WTC11 (cell line): ENCODE data around the gene RHOV. TPM values are rescaled to one million over a fixed set of nuclear protein-coding genes. Genes with fewer than 3 reads are reported as not detected.

Source experiments
- ATAC-seq: fragments of 200-7000 bp; cut with Tn5 transposase; 2 replicates; pipeline ENCODE4 v1.10.0; 2021; ENCODE audit warnings: mild to moderate bottlenecking, moderate library complexity
- CTCF ChIA-PET: fragments of 300-600 bp; sonication (Branson Sonifier 250); formaldehyde crosslinking; loops from one replicate; lab custom pipeline; 2021; ENCODE audit warnings: antibody characterized with exemption; lab: Charles Lee
- POLR2A ChIA-PET: fragments of 350-600 bp; sonication (Branson Sonifier 250); formaldehyde crosslinking; loops from one replicate; lab custom pipeline; 2021; ENCODE audit warnings: antibody characterized with exemption; lab: Charles Lee
- DNase-seq: peaks from one replicate; pipeline ENCODE4 v3.0.0; 2021; ENCODE audit warnings: low spot score
- H3K27ac Mint-ChIP-seq: 2 replicates; pipeline ENCODE4 v1.8.0; 2021; ENCODE audit warnings: mixed read lengths
- H3K27me3 Mint-ChIP-seq: 2 replicates; pipeline ENCODE4 v1.8.0; 2021; ENCODE audit warnings: low read depth, mild to moderate bottlenecking, moderate library complexity, mixed read lengths
- H3K36me3 Mint-ChIP-seq: 2 replicates; pipeline ENCODE4 v1.8.0; 2021; ENCODE audit warnings: mixed read lengths
- H3K4me1 Mint-ChIP-seq: 2 replicates; pipeline ENCODE4 v1.8.0; 2022; ENCODE audit warnings: mixed read lengths
- H3K4me3 Mint-ChIP-seq: 2 replicates; pipeline ENCODE4 v1.8.0; 2021; ENCODE audit warnings: mild to moderate bottlenecking, moderate library complexity, mixed read lengths
- H3K9me3 Mint-ChIP-seq: 2 replicates; pipeline ENCODE4 v1.8.0; 2021; ENCODE audit warnings: mixed read lengths
- ATF2 ChIP-seq: sonication (generic); formaldehyde crosslinking; IDR thresholded peaks from 2 replicates; pipeline ENCODE4 v1.8.1; 2022; ENCODE audit warnings: low read depth, missing genetic modification reagents, borderline replicate concordance
- ATF3 ChIP-seq: sonication (generic); formaldehyde crosslinking; conservative IDR thresholded peaks from 2 replicates; pipeline ENCODE4 v1.8.1; 2022; ENCODE audit warnings: mild to moderate bottlenecking, missing genetic modification reagents
- CREB1 ChIP-seq: sonication (generic); formaldehyde crosslinking; IDR thresholded peaks from 2 replicates; pipeline ENCODE4 v1.8.0; 2023; ENCODE audit warnings: mild to moderate bottlenecking, missing genetic modification reagents
- CTCF ChIP-seq: fragments of 200-600 bp; IDR thresholded peaks from 2 replicates; pipeline ENCODE4 v1.8.0; 2022; ENCODE audit warnings: antibody characterized with exemption
- EMX1 ChIP-seq: fragments of 250-450 bp; sonication (Bioruptor Pico); IDR thresholded peaks from 2 replicates; pipeline ENCODE4 v1.8.0; 2021; ENCODE audit warnings: mild to moderate bottlenecking
- FOXP1 ChIP-seq: sonication (generic); formaldehyde crosslinking; IDR thresholded peaks from 2 replicates; pipeline ENCODE4 v1.8.0; 2022; ENCODE audit warnings: missing genetic modification reagents, mild to moderate bottlenecking, moderate library complexity, borderline replicate concordance
- HMGXB4 ChIP-seq: sonication (generic); formaldehyde crosslinking; IDR thresholded peaks from 2 replicates; pipeline ENCODE4 v1.8.1; 2023; ENCODE audit warnings: mild to moderate bottlenecking, moderate library complexity, missing genetic modification reagents
- IRF2 ChIP-seq: sonication (generic); formaldehyde crosslinking; IDR thresholded peaks from 2 replicates; pipeline ENCODE4 v1.8.0; 2022; ENCODE audit warnings: low read depth, missing genetic modification reagents, borderline replicate concordance
- NFATC4 ChIP-seq: fragments of 250-450 bp; sonication (Bioruptor Pico); IDR thresholded peaks from 2 replicates; pipeline ENCODE4 v1.9.0; 2021; ENCODE audit warnings: mild to moderate bottlenecking
- NR2C2 ChIP-seq: sonication (generic); formaldehyde crosslinking; IDR thresholded peaks from 2 replicates; pipeline ENCODE4 v1.8.0; 2022; ENCODE audit warnings: mild to moderate bottlenecking, missing genetic modification reagents
- OVOL2 ChIP-seq: fragments of 250-450 bp; sonication (Bioruptor Pico); IDR thresholded peaks from 2 replicates; pipeline ENCODE4 v1.9.0; 2021; ENCODE audit warnings: mild to moderate bottlenecking, borderline replicate concordance
- PRDM15 ChIP-seq: sonication (generic); formaldehyde crosslinking; IDR thresholded peaks from 2 replicates; pipeline ENCODE4 v1.8.0; 2022; ENCODE audit warnings: missing genetic modification reagents
- RORB ChIP-seq: fragments of 250-450 bp; sonication (Bioruptor Pico); IDR thresholded peaks from 2 replicates; pipeline ENCODE4 v1.9.0; 2021; ENCODE audit warnings: mild to moderate bottlenecking
- SMAD3 ChIP-seq: sonication (generic); formaldehyde crosslinking; IDR thresholded peaks from 2 replicates; pipeline ENCODE4 v1.8.0; 2022; ENCODE audit warnings: missing genetic modification reagents, mild to moderate bottlenecking, borderline replicate concordance
- SMAD4 ChIP-seq: sonication (generic); formaldehyde crosslinking; IDR thresholded peaks from 2 replicates; pipeline ENCODE4 v1.8.0; 2022; ENCODE audit warnings: mild to moderate bottlenecking, missing genetic modification reagents
- TP53 ChIP-seq: sonication (generic); formaldehyde crosslinking; IDR thresholded peaks from 2 replicates; pipeline ENCODE4 v1.8.1; 2023; ENCODE audit warnings: mild to moderate bottlenecking, missing genetic modification reagents
- ZNF425 ChIP-seq: fragments of 250-450 bp; sonication (Bioruptor Pico); conservative IDR thresholded peaks from 2 replicates; pipeline ENCODE4 v1.9.0; 2021; ENCODE audit warnings: mild to moderate bottlenecking
- ZSCAN18 ChIP-seq: fragments of 250-450 bp; sonication (Bioruptor Pico); IDR thresholded peaks from 2 replicates; pipeline ENCODE4 v2.1.2; 2022; ENCODE audit warnings: mild to moderate bottlenecking, moderate library complexity
- total RNA-seq: library from RNA; stranded (reverse); gene quantifications from 3 replicates; pipeline ENCODE4 v1.2.3, GENCODE V29; 2021

Gene RHOV
- total RNA-seq, 1 experiment from 2014 or later, result 5.0 TPM

GRCh38 chr15:40826423-40827075, 47.5 kb downstream of the RHOV start:
- CTCF ChIA-PET, result no interaction called here
- POLR2A ChIA-PET, result no interaction called here
- H3K4me1 Mint-ChIP-seq, result peaks cover 9% of the 10 kb centered on the region

DNA sequence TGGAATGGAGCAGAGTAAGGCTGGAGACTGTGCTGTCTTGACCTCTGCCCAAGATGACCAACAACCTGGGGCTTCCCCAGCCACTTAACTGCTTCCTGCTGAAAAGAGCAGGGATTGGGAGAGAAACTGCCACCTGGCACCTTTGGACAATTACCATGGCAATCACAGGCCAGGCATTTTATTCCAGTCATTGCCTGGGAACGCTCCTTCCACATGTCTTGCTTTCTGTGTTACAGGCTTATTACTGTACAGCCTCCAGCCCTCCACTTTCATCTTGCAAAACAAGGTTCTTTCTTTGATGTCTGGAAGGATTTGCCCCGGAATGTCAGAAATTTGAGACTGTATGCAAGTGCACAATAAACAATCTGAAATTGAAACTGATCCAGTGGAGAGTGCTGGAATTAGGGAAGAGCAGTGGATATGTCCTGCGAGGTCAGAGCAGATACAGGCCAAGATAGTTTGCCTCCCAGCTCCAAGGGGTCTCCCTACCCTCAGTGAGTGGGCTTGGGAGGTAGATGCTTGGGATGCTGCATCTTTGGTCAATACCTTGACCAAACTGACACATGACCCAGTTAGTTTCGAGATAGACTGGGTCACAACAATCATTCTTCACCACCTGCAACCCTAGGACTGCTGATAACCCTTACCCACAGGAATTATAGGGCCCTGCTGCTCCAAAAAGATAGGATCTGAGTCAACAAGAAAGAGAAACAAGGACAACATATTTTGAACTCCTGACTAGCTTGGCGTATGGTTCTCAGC, 48.2 kb downstream of the RHOV start:
- H3K27me3 Mint-ChIP-seq, result no peaks in the 10 kb centered on the region
- H3K4me1 Mint-ChIP-seq, result peaks cover 6% of the 10 kb centered on the region
- H3K27ac Mint-ChIP-seq, result no peak overlapping the region
- ChIA-PET CTCF (interaction anchor here (2.7 kb wide), 1 partner anchor 32 kb away, joined by 8 read pairs; no protein-coding TSS in a partner anchor), POLR2A (interaction anchor here (0.7 kb wide), 1 partner anchor 157 kb away, joined by 3 read pairs; no protein-coding TSS in a partner anchor)
- ATAC-seq (no peak), DNase-seq (no peak)
- H3K9me3 Mint-ChIP-seq, result no peaks in the 10 kb centered on the region
- no peaks in the 10 kb centered on the region for H3K36me3 Mint-ChIP-seq
- H3K4me3 Mint-ChIP-seq, result no peak overlapping the region
- no peak for TF ChIP-seq ZNF425 (CRISPR knock-in tag)
- TF ChIP-seq EMX1 (CRISPR knock-in tag), result no peak
- TF ChIP-seq CTCF, result no peak
- TF ChIP-seq FOXP1 (CRISPR knock-in tag), result no peak
- TF ChIP-seq SMAD4 (CRISPR knock-in tag), result no peak
- TF ChIP-seq HMGXB4 (CRISPR knock-in tag), result no peak
- TF ChIP-seq ZSCAN18, result no peak

More at GRCh38 chr15:40826423-40827075, 47.5 kb downstream of the RHOV start:
- H3K4me3 Mint-ChIP-seq, result no peak overlapping the region
- H3K36me3 Mint-ChIP-seq, result no peaks in the 10 kb centered on the region
- no peaks in the 10 kb centered on the region for H3K9me3 Mint-ChIP-seq
- DNase-seq, result no peak
- ATAC-seq, result no peak
- no peaks in the 10 kb centered on the region for H3K27me3 Mint-ChIP-seq
- H3K27ac Mint-ChIP-seq, result no peak overlapping the region
- TF ChIP-seq PRDM15 (CRISPR knock-in tag) (no peak), ATF3 (no peak), OVOL2 (CRISPR knock-in tag) (no peak), RORB (CRISPR knock-in tag) (no peak), TP53 (CRISPR knock-in tag) (no peak), NR2C2 (no peak), IRF2 (CRISPR knock-in tag) (no peak), SMAD3 (CRISPR knock-in tag) (no peak), ATF2 (CRISPR knock-in tag) (no peak), NFATC4 (CRISPR knock-in tag) (no peak), CREB1 (no peak)
- TF ChIP-seq, all 79 proteins: peak for 0
